Activated T-helper 1 cell treated with anti-CD3 and anti-CD28 coated beads, Interleukin-12 subunit alpha, Interleukin-12 subunit beta, Interleukin-2, Interleukin-4 antibody, amounts not matched to agents 30 ng/mL and 10 ng/mL and 1 ng/mL, durations not matched to agents 14 hours and 24 hours and 36 hours (primary cell): ENCODE results near the gene CC2D2B. TPM values are rescaled to one million over a fixed set of nuclear protein-coding genes. Genes with fewer than 3 reads are reported as not detected.
"Not testable (repeated sequence)": the region's sequence is repeated elsewhere in the genome, so short reads cannot be mapped to it uniquely, and the experiment has no call there.

Source experiments
- DNase-seq: peaks from one replicate; pipeline ENCODE4 v3.0.0; 2021; ENCODE audit warnings: low spot score
- H3K27ac Mint-ChIP-seq: one replicate; pipeline ENCODE4 v1.8.0; 2021; ENCODE audit warnings: mild to moderate bottlenecking, mixed read lengths
- H3K27me3 Mint-ChIP-seq: one replicate; pipeline ENCODE4 v1.8.0; 2022; ENCODE audit warnings: mild to moderate bottlenecking, moderate library complexity, mixed read lengths; ENCODE audit not compliant: insufficient read depth
- H3K36me3 Mint-ChIP-seq: one replicate; pipeline ENCODE4 v1.8.0; 2021; ENCODE audit warnings: low read depth, mixed read lengths
- H3K4me1 Mint-ChIP-seq: one replicate; pipeline ENCODE4 v1.8.0; 2021; ENCODE audit warnings: low read depth, mixed read lengths
- H3K4me3 Mint-ChIP-seq: one replicate; pipeline ENCODE4 v1.8.0; 2021; ENCODE audit warnings: mild to moderate bottlenecking, moderate library complexity, mixed read lengths
- H3K9me3 Mint-ChIP-seq: one replicate; pipeline ENCODE4 v1.8.0; 2021; ENCODE audit warnings: mixed read lengths
- intact Hi-C: fragments of 100-400 bp; cut with micrococcal nuclease; formaldehyde crosslinking; loops from one replicate; pipeline ENCODE4 v1.15.1; 2024
- total RNA-seq: library from RNA; stranded (reverse); gene quantifications from 2 replicates; pipeline ENCODE4 v1.2.3, GENCODE V29; 2022

The CC2D2B gene
- total RNA-seq = 0.60 and 0.96 TPM in 2 replicates

GRCh38 chr10:95907456-95908253 lies at the start of gene CC2D2B:
Gene CC2D2B (plus strand): TSS chr10:95907975. CDS start chr10:95911324, 3,349 bp downstream.
- intact Hi-C loops = loop anchor here (1.0 to 5.0 kb wide), 6 partner anchors 42 to 680 kb away; partner anchors contain the start of genes TM9SF3 and ZNF518A
- Mint-ChIP-seq H3K36me3 (peaks cover 7% of the 10 kb centered on the region), H3K4me3 (peak within 1 kb of the TSS; percentile 92), H3K27me3 (peaks cover 16% of the 10 kb centered on the region), H3K4me1 (peaks cover 16% of the 10 kb centered on the region), H3K27ac (peak within 1 kb of the TSS; percentile 91), H3K9me3 (no peaks in the 10 kb centered on the region)
- peak; percentile 59 for DNase-seq

- H3K4me1 Mint-ChIP-seq = peaks cover 30% of the 10 kb centered on the region
- peaks cover 5% of the 10 kb centered on the region for H3K27me3 Mint-ChIP-seq
- DNase-seq = no peak
- H3K27ac Mint-ChIP-seq = peak overlapping the region; percentile 50
- no peak overlapping the region for H3K4me3 Mint-ChIP-seq
- H3K36me3 Mint-ChIP-seq = peaks cover 20% of the 10 kb centered on the region
- intact Hi-C loops = no loop called here
- peaks cover 6% of the 10 kb centered on the region for H3K9me3 Mint-ChIP-seq
These were observed 47.4 kb upstream of the CC2D2B start for GRCh38 chr10:95860166-95860940.

- intact Hi-C loops = no loop called here
- Mint-ChIP-seq H3K4me1 (peaks cover 34% of the 10 kb centered on the region), H3K4me3 (no peak overlapping the region), H3K27me3 (peaks cover 2% of the 10 kb centered on the region), H3K9me3 (no peaks in the 10 kb centered on the region), H3K27ac (peak overlapping the region; percentile 27), H3K36me3 (peaks cover 13% of the 10 kb centered on the region)
- DNase-seq = no peak
These were observed 46.4 kb upstream of the CC2D2B start for GRCh38 chr10:95861386-95861785.

- intact Hi-C loops = loop anchor here (1.0 to 5.0 kb wide), 10 partner anchors 23 to 491 kb away; partner anchors contain the start of gene CC2D2B
- DNase-seq = peak; percentile 57
- H3K4me3 Mint-ChIP-seq = peak overlapping the region; percentile 10
- no peaks in the 10 kb centered on the region for H3K27me3 Mint-ChIP-seq
- H3K27ac Mint-ChIP-seq = peak overlapping the region; percentile 62
- H3K36me3 Mint-ChIP-seq = peaks cover 7% of the 10 kb centered on the region
- H3K4me1 Mint-ChIP-seq = peaks cover 44% of the 10 kb centered on the region
- no peaks in the 10 kb centered on the region for H3K9me3 Mint-ChIP-seq
These were observed 42.6 kb upstream of the CC2D2B start for GRCh38 chr10:95864906-95865813.

- Mint-ChIP-seq H3K9me3 (no peaks in the 10 kb centered on the region), H3K4me3 (no peak overlapping the region), H3K27ac (peak overlapping the region; percentile 62), H3K27me3 (no peaks in the 10 kb centered on the region), H3K4me1 (peaks cover 36% of the 10 kb centered on the region), H3K36me3 (peaks cover 10% of the 10 kb centered on the region)
- intact Hi-C loops = loop anchor here (1.0 to 5.0 kb wide), 10 partner anchors 24 to 492 kb away; partner anchors contain the start of gene CC2D2B
- no peak for DNase-seq
These were observed 41.8 kb upstream of the CC2D2B start for GRCh38 chr10:95865814-95866466.

- Mint-ChIP-seq H3K27ac (peak overlapping the region; percentile 62), H3K36me3 (peaks cover 9% of the 10 kb centered on the region), H3K9me3 (no peaks in the 10 kb centered on the region), H3K4me1 (peaks cover 32% of the 10 kb centered on the region), H3K4me3 (no peak overlapping the region), H3K27me3 (no peaks in the 10 kb centered on the region)
- intact Hi-C loops = loop anchor here (5.0 kb wide), 1 partner anchor 196 kb away; no protein-coding TSS in a partner anchor
- no peak for DNase-seq
These were observed 41.3 kb upstream of the CC2D2B start for GRCh38 chr10:95866467-95866842.

DNA sequence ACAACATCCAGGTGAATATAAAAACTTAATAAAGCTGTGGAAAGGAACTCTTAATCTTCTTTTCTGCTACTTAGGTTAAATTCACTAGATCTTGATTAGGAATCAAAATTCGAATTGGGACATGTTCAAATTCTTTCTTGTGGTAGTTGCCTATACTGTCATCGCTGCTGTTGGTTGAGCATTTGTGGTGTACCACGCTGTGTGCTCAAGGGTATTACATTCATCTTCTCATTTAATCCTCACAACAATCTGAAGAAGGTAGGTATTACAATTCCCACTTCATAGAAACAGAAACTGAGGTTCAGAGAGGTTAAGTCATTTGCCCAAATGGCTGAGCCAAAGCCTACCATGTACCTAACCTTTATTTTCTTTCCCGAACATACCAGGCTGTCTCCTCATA lies 39.9 kb upstream of the CC2D2B start:
- Mint-ChIP-seq H3K4me3 (no peak overlapping the region), H3K27ac (no peak overlapping the region), H3K27me3 (no peaks in the 10 kb centered on the region), H3K36me3 (peaks cover 17% of the 10 kb centered on the region), H3K9me3 (no peaks in the 10 kb centered on the region), H3K4me1 (peaks cover 32% of the 10 kb centered on the region)
- intact Hi-C loops = loop anchor here (5.0 kb wide), 1 partner anchor 194 kb away; no protein-coding TSS in a partner anchor
- DNase-seq = no peak

DNA sequence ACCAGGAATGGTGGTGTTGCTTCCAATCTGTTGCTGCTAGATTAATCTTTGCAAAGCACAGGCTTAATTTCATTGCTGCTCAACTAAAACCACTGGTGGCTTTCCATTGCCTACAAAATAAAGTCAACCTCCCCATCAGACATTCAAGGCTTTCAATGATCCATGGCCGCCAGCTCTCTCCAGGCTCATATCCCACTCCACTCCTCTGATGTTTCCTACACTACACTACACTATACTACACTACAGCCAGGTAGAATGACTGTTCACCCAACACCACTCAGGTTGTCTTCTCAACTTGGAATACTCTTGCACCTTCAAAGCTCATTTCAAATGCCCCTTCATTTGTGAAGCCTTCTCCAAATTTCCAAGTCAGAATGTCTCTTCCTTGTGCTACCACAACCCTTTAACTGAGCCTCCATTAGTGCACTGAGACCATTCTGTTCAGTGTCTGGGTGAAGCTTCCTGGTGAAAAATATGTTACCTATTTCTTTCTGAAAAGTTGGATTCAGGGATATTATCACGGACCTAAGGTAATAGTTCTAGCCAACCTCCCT lies 35.5 kb upstream of the CC2D2B start:
- intact Hi-C loops = no loop called here
- Mint-ChIP-seq H3K9me3 (peaks cover 5% of the 10 kb centered on the region), H3K4me3 (no peak overlapping the region), H3K27me3 (no peaks in the 10 kb centered on the region), H3K36me3 (peaks cover 40% of the 10 kb centered on the region), H3K27ac (no peak overlapping the region), H3K4me1 (peaks cover 11% of the 10 kb centered on the region)
- DNase-seq = no peak

DNA sequence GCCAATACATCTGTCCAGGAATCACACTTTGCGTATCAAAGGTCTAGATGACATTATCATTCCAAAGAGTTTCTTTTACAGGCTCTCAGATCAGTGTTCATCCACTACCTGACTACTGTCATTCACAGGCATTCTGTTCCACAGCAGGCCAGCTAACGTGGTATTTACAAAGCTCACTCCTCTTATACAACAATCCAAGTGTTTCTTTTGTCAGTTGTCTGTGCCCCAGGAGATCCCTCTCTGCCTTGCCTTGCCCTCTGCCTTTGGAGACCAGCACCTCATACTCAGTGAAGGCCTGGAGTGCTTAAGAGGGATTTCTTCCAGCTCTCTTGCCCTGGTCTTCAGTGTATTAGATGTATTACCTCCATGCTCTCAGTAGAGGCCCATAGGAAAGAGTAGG lies 34.6 kb upstream of the CC2D2B start:
- DNase-seq = no peak
- no peaks in the 10 kb centered on the region for H3K27me3 Mint-ChIP-seq
- peaks cover 5% of the 10 kb centered on the region for H3K4me1 Mint-ChIP-seq
- H3K9me3 Mint-ChIP-seq = peaks cover 5% of the 10 kb centered on the region
- H3K4me3 Mint-ChIP-seq = no peak overlapping the region
- H3K36me3 Mint-ChIP-seq = peaks cover 40% of the 10 kb centered on the region
- intact Hi-C loops = no loop called here
- no peak overlapping the region for H3K27ac Mint-ChIP-seq

- intact Hi-C loops = no loop called here
- Mint-ChIP-seq H3K9me3 (peaks cover 5% of the 10 kb centered on the region), H3K36me3 (peaks cover 42% of the 10 kb centered on the region), H3K4me1 (peaks cover under 1% of the 10 kb centered on the region), H3K27me3 (no peaks in the 10 kb centered on the region), H3K27ac (no peak overlapping the region), H3K4me3 (no peak overlapping the region)
- DNase-seq = no peak
These were observed 34.1 kb upstream of the CC2D2B start for GRCh38 chr10:95873651-95874050.

DNA sequence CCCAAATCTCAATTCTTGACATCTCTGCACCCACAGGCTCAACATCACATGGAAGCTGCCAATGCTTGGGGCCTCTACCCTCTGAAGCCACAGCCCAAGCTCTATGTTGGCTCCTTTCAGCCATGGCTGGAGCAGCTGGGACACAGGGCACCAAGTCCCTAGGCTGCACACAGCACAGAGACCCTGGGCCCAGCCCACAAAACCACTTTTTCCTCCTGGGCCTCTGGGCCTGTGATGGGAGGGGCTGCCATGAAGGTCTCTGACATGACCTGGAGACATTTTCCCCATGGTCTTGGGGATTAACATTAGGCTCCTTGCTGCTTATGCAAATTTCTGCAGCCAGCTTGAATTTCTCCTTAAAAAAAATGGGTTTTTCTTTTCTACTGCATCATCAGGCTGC lies 33.0 kb upstream of the CC2D2B start:
- H3K27ac Mint-ChIP-seq, DNase-seq, H3K4me3 Mint-ChIP-seq, H3K9me3 Mint-ChIP-seq, H3K27me3 Mint-ChIP-seq, intact Hi-C loops, H3K4me1 Mint-ChIP-seq: not testable (repeated sequence)
- H3K36me3 Mint-ChIP-seq = peaks cover 42% of the 10 kb centered on the region

DNA sequence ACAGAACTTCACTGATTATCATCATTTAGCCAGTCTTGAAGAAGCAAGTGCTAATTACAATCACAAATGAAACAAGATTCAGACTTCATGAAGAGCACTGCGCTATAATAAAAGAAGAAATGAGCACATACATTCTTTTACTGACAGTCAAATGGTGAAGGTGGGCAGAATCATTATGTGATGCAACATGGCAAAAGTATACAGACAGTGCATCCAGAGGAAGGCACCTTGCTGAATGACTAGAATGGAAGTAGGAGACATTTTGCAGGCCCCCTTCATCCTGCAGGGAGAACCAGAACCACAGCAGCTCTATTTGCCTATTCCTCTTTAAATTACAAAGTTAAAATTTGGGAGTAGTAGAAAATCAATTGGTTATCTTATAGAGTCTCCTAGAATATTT lies 31.0 kb upstream of the CC2D2B start:
- Mint-ChIP-seq H3K4me1 (no peaks in the 10 kb centered on the region), H3K4me3 (no peak overlapping the region), H3K27ac (no peak overlapping the region), H3K36me3 (peaks cover 37% of the 10 kb centered on the region), H3K9me3 (peaks cover 5% of the 10 kb centered on the region), H3K27me3 (no peaks in the 10 kb centered on the region)
- no peak for DNase-seq
- intact Hi-C loops = no loop called here
